H1 (cell line): ENCODE measurements around the gene PLA2G4A. TPM values are rescaled to one million over a fixed set of nuclear protein-coding genes. Genes with fewer than 3 reads are reported as not detected.

Experiments used
- CTCF ChIA-PET: fragments of 300-600 bp; sonication (Branson Sonifier 250); formaldehyde crosslinking; loops from one replicate; lab custom pipeline; 2021; ENCODE audit not compliant: partially characterized antibody; lab: Charles Lee
- POLR2A ChIA-PET: fragments of 300-600 bp; sonication (Branson Sonifier 250); formaldehyde crosslinking; loops from one replicate; lab custom pipeline; 2021; ENCODE audit warnings: inconsistent platforms; ENCODE audit not compliant: partially characterized antibody; lab: Charles Lee
- DNase-seq, 2 experiments: peaks; one replicate each; pipeline versions ENCODE4 v3.0.0 to v3.0.0-alpha.2; 2010 to 2022; ENCODE audit warnings: low spot score in 2 of 2, low read depth in 1 of 2, mixed read lengths in 1 of 2
- FAIRE-seq: peaks from 2 replicates; lab custom pipeline; 2011; peaks lifted over from hg19 to GRCh38; lab: Jason Lieb, UNC
- H2AFZ ChIP-seq: 2 replicates; pipeline ENCODE4 v1.8.1; 2012; ENCODE audit warnings: low read length, inconsistent platforms
- H2AK5ac ChIP-seq: 2 replicates; pipeline ENCODE4 v1.6.1; 2013; ENCODE audit warnings: low read depth, low read length
- H2BK120ac ChIP-seq: replicated peaks from 2 replicates; pipeline ENCODE3; 2013; ENCODE audit warnings: low read depth, low read length, inconsistent platforms
- H2BK12ac ChIP-seq: 2 replicates; pipeline ENCODE4 v1.6.1; 2013; ENCODE audit warnings: low read depth, low read length
- H2BK15ac ChIP-seq: 2 replicates; pipeline ENCODE4 v1.6.1; 2013; ENCODE audit warnings: low read length
- H2BK20ac ChIP-seq: 2 replicates; pipeline ENCODE4 v1.6.1; 2013; ENCODE audit warnings: low read length
- H2BK5ac ChIP-seq: 2 replicates; pipeline ENCODE4 v1.6.1; 2013; ENCODE audit warnings: low read depth, low read length
- H3K14ac ChIP-seq: 2 replicates; pipeline ENCODE4 v1.6.1; 2013; ENCODE audit warnings: inconsistent platforms; ENCODE audit not compliant: insufficient read length
- H3K18ac ChIP-seq: 2 replicates; pipeline ENCODE4 v1.6.1; 2013; ENCODE audit warnings: low read length; ENCODE audit errors: extremely low read depth
- H3K23ac ChIP-seq: 2 replicates; pipeline ENCODE4 v1.6.1; 2013; ENCODE audit warnings: inconsistent platforms; ENCODE audit not compliant: insufficient read length
- H3K23me2 ChIP-seq: 2 replicates; pipeline ENCODE4 v1.6.1; 2013; ENCODE audit warnings: low read depth, low read length
- H3K27ac ChIP-seq: 2 replicates; pipeline ENCODE4 v1.6.1; 2011; ENCODE audit warnings: low read depth, low read length, inconsistent platforms
- H3K27me3 ChIP-seq, 4 experiments: replicated peaks in 1 of 4; 1 replicate in 1 of 4; 2 replicates in 3 of 4; pipeline versions ENCODE4 v1.6.1 to v1.8.1; 2011 to 2013; ENCODE audit warnings: low read length in 3 of 4, mild to moderate bottlenecking in 3 of 4, inconsistent platforms in 2 of 4, mixed read lengths in 2 of 4, moderate library complexity in 1 of 4; ENCODE audit not compliant: control insufficient read depth in 3 of 4, insufficient read depth in 3 of 4; ENCODE audit errors: extremely low read depth in 1 of 4
- H3K36me3 ChIP-seq, 4 experiments: 2 replicates each; pipeline versions ENCODE4 v1.6.1 to v1.8.1; 2011 to 2013; ENCODE audit warnings: mild to moderate bottlenecking in 4 of 4, low read length in 3 of 4, moderate library complexity in 2 of 4, control low read depth in 1 of 4, inconsistent platforms in 1 of 4; ENCODE audit not compliant: insufficient read depth in 4 of 4, control insufficient read depth in 2 of 4
- H3K4ac ChIP-seq: replicated peaks from 2 replicates; pipeline ENCODE3; 2013; ENCODE audit warnings: low read length, low read depth, mixed read lengths, inconsistent platforms; ENCODE audit not compliant: insufficient read length
- H3K4me1 ChIP-seq, 4 experiments: replicated peaks in 1 of 4; 1 replicate in 1 of 4; 2 replicates in 3 of 4; pipeline versions ENCODE4 v1.6.1 to v1.8.1; 2011 to 2013; ENCODE audit warnings: low read length in 3 of 4, inconsistent platforms in 2 of 4, mixed read lengths in 1 of 4; ENCODE audit not compliant: insufficient read depth in 4 of 4, control insufficient read depth in 3 of 4
- H3K4me2 ChIP-seq, 2 experiments: 2 replicates each; pipeline versions ENCODE4 v1.6.1 to v1.8.1; 2011 to 2013; ENCODE audit warnings: low read depth in 2 of 2, low read length in 2 of 2, control low read depth in 1 of 2, inconsistent platforms in 1 of 2, mild to moderate bottlenecking in 1 of 2; ENCODE audit not compliant: insufficient read depth in 1 of 2
- H3K4me3 ChIP-seq, 4 experiments: fragments of 200-600, 300-600 bp in 1 of 4; sonication (generic), shearing (Covaris generic), sonication (Bioruptor Twin) in 1 of 4; 2 replicates each; pipeline versions ENCODE4 v1.5.1 to v1.8.1; 2011 to 2016; ENCODE audit warnings: low read length in 4 of 4, low read depth in 3 of 4, control low read depth in 2 of 4, inconsistent platforms in 2 of 4, mild to moderate bottlenecking in 2 of 4, mixed read lengths in 1 of 4, moderate library complexity in 1 of 4; ENCODE audit not compliant: insufficient read depth in 2 of 4; ENCODE audit errors: extremely low read depth in 1 of 4
- H3K56ac ChIP-seq: replicated peaks from 2 replicates; pipeline ENCODE3; 2013; ENCODE audit warnings: low read depth, mild to moderate bottlenecking, mixed read lengths, low read length, inconsistent platforms; ENCODE audit not compliant: insufficient read length
- H3K79me1 ChIP-seq: 2 replicates; pipeline ENCODE4 v1.6.1; 2013; ENCODE audit warnings: low read depth, low read length, control low read depth
- H3K79me2 ChIP-seq, 2 experiments: 2 replicates each; pipeline versions ENCODE4 v1.6.1 to v1.8.1; 2012 to 2013; ENCODE audit warnings: low read length in 2 of 2, mild to moderate bottlenecking in 2 of 2, inconsistent platforms in 1 of 2; ENCODE audit not compliant: insufficient read depth in 2 of 2, control insufficient read depth in 1 of 2
- H3K9ac ChIP-seq, 4 experiments: replicated peaks in 1 of 4; 1 replicate in 1 of 4; 2 replicates in 3 of 4; pipeline versions ENCODE4 v1.6.1 to v1.8.1; 2011 to 2013; ENCODE audit warnings: low read depth in 3 of 4, low read length in 3 of 4, control low read depth in 2 of 4, mild to moderate bottlenecking in 2 of 4, moderate library complexity in 2 of 4, inconsistent platforms in 1 of 4; ENCODE audit errors: extremely low read depth in 1 of 4
- H3K9me3 ChIP-seq, 2 experiments: 2 replicates each; pipeline versions ENCODE4 v1.6.1 to v1.8.1; 2012 to 2013; ENCODE audit warnings: mild to moderate bottlenecking in 2 of 2, moderate library complexity in 2 of 2, control low read depth in 1 of 2, inconsistent platforms in 1 of 2, low read depth in 1 of 2, low read length in 1 of 2, mixed read lengths in 1 of 2; ENCODE audit not compliant: insufficient read depth in 2 of 2
- H4K20me1 ChIP-seq, 2 experiments: replicated peaks in 1 of 2; 2 replicates each; pipeline versions ENCODE3 to v1.8.1; 2011 to 2013; ENCODE audit warnings: inconsistent platforms in 2 of 2, low read length in 2 of 2, mild to moderate bottlenecking in 1 of 2; ENCODE audit not compliant: insufficient read depth in 2 of 2, control insufficient read depth in 1 of 2
- H4K5ac ChIP-seq: 2 replicates; pipeline ENCODE4 v1.6.1; 2013; ENCODE audit warnings: low read length, low read depth, mixed read lengths, inconsistent platforms; ENCODE audit not compliant: insufficient read length
- H4K8ac ChIP-seq: 2 replicates; pipeline ENCODE4 v1.8.0; 2013; ENCODE audit warnings: mild to moderate bottlenecking, moderate library complexity, low read length, inconsistent platforms; ENCODE audit not compliant: insufficient read depth; ENCODE audit errors: extremely low read depth
- H4K91ac ChIP-seq: replicated peaks from 2 replicates; pipeline ENCODE3; 2013; ENCODE audit warnings: low read length, mixed read lengths, inconsistent platforms; ENCODE audit not compliant: insufficient read length
- CREB1 ChIP-seq: IDR thresholded peaks from 2 replicates; pipeline ENCODE4 v1.6.1; 2012; ENCODE audit warnings: inconsistent platforms
- WGBS, 2 experiments: shearing (Covaris generic) in 1 of 2; methylation state at CpG; one replicate each; pipeline versions ENCODE4 v1.1.6 to v1.1.7; 2013 to 2015; ENCODE audit warnings: low lambda C conversion rate in 2 of 2, mixed read lengths in 2 of 2, inconsistent platforms in 1 of 2, low coverage in 1 of 2, missing lambda C conversion rate in 1 of 2; ENCODE audit not compliant: insufficient replicate concordance in 2 of 2, insufficient coverage in 1 of 2, insufficient read length in 1 of 2; ENCODE audit errors: extremely low coverage in 1 of 2, missing lambda C conversion rate in 1 of 2; 5-methylcytosine and 5-hydroxymethylcytosine counted together
- polyA plus RNA-seq, 7 experiments: library from polyadenylated mRNA; depleted of rRNA in 3 of 7; stranded (reverse) in 5 of 7; unstranded in 2 of 7; fragments of >200 nt in 5 of 7; fragments of 200-250 nt in 2 of 7; gene quantifications; 1 replicate in 5 of 7; 2 replicates in 1 of 7; 4 replicates in 1 of 7; pipeline versions ENCODE4 v1.2.1 to v1.2.3, GENCODE V29; 2011 to 2013; ENCODE audit warnings: missing spikeins in 2 of 7, mixed read lengths in 2 of 7
- total RNA-seq: library from RNA; stranded (reverse); fragmentation: NEBNext Ultra II Directional; extraction: Animal tissue kit (Norgen Biotek cat#: 25700); gene quantifications from 2 replicates; pipeline ENCODE4 v1.2.1, GENCODE V29; 2021

The PLA2G4A gene
- total and polyA plus RNA-seq, 2 of the 8 experiments (the other 6 are each of a cell fraction or from before 2014, with no cell fraction given), result 0.63 to 1.4 TPM

- TF ChIP-seq CREB1, result no peak
- no peak overlapping the region for H2BK120ac ChIP-seq
- FAIRE-seq, result no peak
- ChIA-PET POLR2A (no interaction called here), CTCF (no interaction called here)
- H3K27me3 ChIP-seq, result no peaks in the 10 kb centered on the region
- H3K4me1 ChIP-seq, result no peaks in the 10 kb centered on the region
- no peak for DNase-seq
- no peak overlapping the region for H3K56ac ChIP-seq
- H3K4ac ChIP-seq, result no peak overlapping the region
- no peak overlapping the region for H2BK15ac ChIP-seq
- no peak overlapping the region for H2AK5ac ChIP-seq
- no peaks in the 10 kb centered on the region for H3K79me2 ChIP-seq
- no peak overlapping the region for H3K27ac ChIP-seq
- no peak overlapping the region for H2AFZ ChIP-seq
- H3K79me1 ChIP-seq, result no peaks in the 10 kb centered on the region
- no peaks in the 10 kb centered on the region for H3K23me2 ChIP-seq
- no peaks in the 10 kb centered on the region for H4K20me1 ChIP-seq
- no peak overlapping the region for H3K18ac ChIP-seq
- no peak overlapping the region for H3K4me3 ChIP-seq
- H3K14ac ChIP-seq, result no peak overlapping the region
- no peak overlapping the region for H2BK20ac ChIP-seq
- no peak overlapping the region for H2BK5ac ChIP-seq
- no peak overlapping the region for H2BK12ac ChIP-seq
- H3K9ac ChIP-seq, result no peak overlapping the region
- H4K8ac ChIP-seq, result no peak overlapping the region
- H4K5ac ChIP-seq, result no peak overlapping the region
- no peak overlapping the region for H4K91ac ChIP-seq
- H3K36me3 ChIP-seq, result no peaks in the 10 kb centered on the region
- WGBS, 2 experiments, result 86% methylated on average over 4 of the region's 4 CpGs; no CpG with 5 or more reads in 1 of the 2 experiments
- H3K9me3 ChIP-seq, result no peaks in the 10 kb centered on the region
- H3K4me2 ChIP-seq, result no peak overlapping the region
- H3K23ac ChIP-seq, result no peak overlapping the region
Observed at GRCh38 chr1:186945146-186945545, 116.4 kb downstream of the PLA2G4A start.
